ENCODE measurements around the gene KIAA0513.
A peak's percentile ranks its signal among the peaks of the same experiment; 100 is the strongest.

KIAA0513 gene

DNA sequence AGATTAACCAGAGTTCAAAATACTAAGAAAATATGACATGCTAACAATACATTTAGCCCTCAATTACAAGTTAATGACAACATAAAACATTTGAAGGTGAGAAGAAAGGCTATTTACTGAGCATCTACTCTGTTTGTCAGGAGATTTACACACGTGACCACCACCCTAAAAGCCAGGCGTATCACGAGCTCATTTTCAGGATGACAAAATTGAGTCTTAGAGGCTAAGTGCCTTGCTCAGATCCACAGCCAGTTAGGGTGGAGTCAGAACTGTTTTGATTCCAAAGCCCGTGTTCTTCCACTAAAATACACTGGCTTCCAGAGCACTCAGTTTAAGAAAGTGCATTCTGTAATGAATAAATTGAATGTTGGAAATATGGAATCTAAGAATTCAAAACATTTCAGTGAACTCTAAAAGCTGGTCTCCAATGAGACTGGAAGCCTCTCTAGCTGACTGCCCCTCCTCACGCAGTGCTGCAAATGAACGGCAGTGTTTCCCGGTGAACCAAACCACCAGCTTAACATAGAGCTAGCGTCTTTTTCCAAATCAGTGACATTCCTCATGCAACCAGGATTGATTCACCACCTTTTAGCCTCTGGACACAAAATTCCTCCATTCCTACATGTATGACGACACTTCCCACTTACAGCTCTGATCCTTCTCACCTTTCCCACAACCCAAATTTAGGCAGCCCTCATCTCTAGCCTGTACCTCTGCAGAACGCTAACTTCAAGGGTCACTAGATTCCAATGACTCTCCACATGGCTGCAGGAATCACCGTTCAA lies 22.1 kb upstream of the KIAA0513 start:
- no peak for DNase-seq

DNA sequence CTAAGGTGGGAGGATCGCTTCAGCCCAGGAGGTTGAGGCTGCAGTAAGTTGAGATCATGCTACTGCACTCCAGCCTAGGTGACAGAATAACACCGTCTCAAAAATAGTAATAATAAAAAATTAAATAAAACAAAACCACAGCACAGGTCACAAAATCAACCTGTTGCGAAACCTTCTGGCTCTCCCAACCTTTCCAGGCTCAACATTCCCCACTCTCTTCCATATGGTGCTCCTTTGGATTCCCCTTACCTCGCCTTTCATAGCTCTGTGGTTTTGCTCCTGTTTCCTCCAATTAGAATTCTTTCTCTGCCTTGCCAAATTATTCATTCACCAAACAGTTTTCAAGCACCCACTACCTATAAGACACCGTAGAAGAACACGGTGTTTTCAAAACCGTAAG lies 21.0 kb upstream of the KIAA0513 start:
- DNase-seq: no peak

DNA sequence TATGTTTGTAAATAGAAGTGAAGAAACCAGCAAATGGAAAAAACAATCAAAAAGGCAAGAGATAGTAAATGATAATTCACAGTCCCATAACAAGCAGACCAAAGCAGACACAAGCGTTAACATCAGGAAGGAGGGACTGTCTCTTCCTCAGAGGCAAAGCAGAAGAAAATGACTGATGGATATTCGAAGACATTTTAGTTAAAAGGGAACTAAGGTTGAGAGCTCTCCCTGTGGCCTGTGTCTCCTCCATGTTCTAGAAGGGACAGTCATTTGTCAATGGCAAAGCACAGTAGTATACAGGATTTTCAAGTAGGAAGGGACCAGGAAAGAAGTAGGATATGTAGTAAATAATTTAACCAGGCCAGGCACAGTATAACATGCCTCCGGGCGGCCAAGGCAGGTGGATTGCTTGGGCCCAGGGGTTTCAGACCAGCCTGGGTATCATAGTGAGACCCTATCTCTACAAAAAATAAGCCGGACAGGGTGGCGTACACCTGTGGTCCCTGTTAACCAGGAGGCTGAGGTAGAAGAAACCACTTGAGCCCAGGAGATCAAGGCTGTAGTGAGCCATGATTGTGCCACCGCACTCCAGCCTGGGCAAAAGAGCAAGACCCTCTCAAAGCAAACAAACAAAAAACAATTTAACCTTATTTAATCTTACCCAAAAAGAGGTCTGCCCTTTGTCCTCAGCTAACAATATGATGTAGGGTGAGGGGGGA lies 19.9 kb upstream of the KIAA0513 start:
- no peak for DNase-seq

DNA sequence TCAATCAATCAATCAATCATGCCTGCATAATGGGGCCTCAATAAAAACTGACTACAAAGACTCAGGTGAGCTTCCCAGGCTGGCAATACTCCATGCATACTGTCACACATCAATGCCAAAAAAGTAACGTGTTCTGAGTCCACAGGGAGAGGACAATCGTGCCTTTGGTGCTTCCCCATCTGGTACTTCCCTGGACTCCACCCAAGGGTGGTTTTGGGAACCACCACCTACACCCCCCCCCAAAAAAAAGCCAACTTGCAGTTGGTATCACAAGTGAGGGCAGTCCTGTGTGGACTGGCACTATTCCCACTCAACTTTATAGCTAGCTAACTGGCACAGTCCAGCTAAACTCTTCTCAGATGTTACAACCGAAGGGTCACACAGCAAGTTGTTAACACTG lies 19.3 kb upstream of the KIAA0513 start:
- DNase-seq: no peak

DNA sequence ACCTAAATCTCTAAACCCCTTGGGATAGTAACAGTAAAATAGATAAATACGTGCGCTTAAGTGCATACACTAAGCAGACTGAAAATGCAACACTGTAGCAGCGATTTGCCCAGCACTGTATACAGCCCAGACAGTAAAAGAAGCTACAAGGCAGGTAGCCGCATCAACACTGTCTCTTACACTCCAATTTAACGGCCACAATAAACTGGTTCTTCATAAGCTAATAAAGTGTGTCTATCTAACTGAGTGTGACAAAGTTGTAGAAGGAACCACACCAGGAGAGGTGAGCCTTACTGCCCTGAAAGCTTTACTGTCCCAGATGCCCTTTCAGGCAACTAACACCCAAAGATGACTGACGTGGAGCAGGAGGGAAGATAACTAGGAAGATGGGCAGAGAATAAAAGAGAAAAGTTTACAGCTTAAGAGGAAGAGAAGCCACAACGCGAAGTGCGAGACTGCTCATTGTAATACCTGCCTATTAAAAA lies 17.1 kb upstream of the KIAA0513 start:
- DNase-seq: no peak

DNA sequence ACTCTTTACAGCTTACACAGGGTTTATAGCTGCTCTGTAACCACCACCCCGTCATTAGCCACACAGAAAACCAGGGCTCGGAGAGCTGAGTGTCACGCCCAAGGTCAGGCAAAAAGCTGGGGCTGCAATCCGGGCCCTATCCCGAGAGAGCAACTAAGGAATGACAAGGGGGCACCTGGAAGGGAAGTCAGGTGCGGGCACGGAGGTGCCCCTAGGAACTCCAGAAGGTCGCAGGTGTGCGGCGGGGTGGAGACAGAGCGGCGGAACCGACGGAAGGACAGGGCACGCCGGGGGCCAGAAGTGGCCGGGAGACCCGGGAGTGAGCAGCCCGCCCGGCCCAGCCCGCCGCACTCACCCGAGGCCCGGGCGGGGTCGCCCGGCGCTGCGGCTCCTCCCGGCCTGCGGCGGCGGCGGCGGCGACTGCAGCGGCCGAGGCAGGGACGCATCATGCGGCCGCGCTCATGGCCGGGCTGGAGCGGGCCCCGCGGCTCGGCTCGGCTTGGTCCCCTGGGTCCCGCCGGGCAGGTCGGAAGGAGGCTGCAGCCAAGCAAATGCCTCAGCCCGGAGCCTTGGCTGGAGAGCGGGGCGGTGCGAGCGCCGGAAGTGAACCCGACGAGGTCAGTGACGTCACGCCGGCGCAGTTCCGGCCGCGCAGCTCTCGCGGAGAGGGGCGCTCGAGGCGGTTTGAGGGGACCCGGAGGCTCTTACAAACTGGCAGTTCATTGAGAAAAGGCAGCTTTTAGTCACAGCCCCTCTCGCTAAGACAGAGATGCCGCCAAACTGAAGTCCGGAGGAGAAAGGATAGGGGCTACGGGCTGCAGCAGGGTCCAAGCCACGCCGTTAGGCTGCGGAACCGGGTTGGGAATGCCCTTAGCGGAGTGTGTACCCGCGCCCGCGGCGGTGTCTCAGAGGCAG lies 16.4 kb upstream of the KIAA0513 start, which contains the start of gene ZDHHC7:
Gene ZDHHC7 (minus strand): TSS at position 605 of the 915 bp plus-strand sequence. CDS start 20,917 bp downstream, outside the sequence.
- DNase-seq: peak; percentile 58

DNA sequence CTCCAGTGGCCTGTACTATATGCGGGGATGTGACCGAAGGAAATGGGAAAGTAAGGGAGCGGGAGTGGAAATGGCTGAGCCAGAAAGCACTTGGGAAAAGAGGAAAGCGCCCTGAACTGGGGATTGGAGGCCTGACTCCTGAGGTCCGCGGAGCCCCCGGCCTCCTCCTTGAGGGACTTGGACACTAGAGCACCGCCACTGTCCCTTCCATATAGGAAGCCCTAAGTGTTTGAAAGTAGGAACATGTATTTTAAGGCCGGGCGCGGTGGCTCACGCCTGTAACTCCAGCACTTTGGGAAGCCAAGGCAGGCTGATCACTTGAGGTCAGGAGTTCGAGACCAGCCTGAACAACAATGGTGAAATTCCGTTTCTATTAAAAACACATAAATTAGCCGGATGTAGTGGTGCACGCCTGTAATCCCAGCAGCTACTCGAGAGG lies 15.7 kb upstream of the KIAA0513 start:
- no peak for DNase-seq

DNA sequence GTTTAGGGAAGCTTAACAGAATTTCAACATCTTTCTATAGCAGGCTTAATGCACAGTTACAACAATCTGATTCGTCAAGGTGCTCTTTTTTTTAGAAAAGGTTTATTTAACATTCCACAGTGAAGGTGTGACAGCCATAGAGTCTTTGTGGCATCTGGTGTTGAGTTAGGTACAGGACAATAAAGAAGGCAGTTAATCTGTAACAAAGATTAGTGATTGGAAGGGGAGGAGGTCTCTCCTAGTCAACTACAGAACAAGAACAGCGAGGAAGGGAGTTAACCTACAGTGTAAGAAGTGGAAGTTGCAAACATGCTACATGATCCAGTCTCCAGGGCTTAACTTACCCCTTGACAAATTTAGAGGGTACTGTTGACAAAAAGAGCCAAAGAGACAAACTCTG lies 13.3 kb upstream of the KIAA0513 start:
- DNase-seq: no peak

DNA sequence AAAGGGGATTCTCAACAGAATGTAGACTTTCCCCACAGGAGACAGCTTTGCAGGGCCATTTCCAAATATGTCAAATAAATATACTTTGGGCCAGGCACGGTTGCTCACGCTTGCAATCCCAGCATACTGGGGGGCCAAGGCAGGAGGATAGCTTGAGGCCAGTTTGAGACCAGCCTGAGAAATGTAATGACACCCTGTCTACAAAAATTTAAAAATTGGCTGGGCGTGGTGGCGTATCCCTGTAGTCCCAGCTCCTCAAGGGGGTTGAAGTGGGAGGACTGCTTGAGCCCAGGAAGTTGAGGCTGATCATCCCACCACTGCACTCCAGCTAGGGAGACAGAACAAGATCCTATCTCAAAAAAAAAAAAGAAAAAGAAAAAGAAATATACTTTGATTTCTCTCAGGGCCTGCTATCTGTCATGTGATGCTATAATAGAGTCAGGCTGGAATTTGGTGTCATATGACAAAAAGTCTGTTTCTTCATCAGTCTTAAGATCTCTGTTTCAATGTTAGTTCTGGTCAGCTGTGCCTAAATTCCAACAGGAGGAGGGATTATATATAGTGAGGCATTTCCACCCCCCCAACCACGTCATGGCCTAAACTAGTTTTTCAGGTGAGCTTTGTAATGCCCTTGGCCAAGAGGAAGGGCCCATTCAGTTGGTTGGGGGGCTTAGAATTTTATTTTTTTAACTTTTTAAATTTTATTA lies 12.0 kb upstream of the KIAA0513 start:
- no peak for DNase-seq

DNA sequence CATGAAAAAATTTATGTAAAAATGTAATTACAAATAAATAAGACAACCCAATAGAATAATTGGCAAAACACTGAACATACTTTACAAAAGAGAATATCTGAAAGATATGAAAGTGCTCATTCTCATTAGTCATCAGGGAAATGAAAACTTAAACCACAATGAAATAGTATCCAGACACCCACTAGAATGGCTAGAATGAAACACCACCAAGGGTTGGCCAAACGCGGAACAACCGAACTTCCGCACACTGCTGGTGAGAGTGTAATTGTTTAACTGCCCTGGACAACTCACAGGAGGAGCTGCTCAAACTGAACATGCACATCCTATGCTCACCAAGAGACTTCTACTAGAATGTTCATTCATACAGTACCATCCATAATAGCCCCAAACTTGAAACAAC lies 10.4 kb upstream of the KIAA0513 start:
- no peak for DNase-seq

DNA sequence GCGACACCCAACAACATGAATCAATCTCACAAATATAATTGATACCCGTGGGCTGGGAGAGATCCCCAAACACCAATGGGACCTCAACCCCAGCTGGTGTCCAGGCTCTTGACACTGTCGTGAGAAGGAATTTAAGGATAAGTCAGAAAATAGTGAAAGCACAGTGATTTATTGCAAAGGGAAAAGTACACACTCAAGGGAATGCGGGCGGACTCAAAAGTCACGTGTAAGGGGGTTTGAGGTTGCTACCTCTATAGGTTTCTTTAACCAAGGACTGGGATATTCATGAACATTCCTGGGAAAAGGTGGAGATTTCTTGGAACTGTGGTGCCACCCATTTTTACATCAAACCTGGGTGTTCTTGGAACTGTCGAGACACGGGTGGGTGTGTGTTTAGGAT lies 10.0 kb upstream of the KIAA0513 start:
- DNase-seq: no peak

DNA sequence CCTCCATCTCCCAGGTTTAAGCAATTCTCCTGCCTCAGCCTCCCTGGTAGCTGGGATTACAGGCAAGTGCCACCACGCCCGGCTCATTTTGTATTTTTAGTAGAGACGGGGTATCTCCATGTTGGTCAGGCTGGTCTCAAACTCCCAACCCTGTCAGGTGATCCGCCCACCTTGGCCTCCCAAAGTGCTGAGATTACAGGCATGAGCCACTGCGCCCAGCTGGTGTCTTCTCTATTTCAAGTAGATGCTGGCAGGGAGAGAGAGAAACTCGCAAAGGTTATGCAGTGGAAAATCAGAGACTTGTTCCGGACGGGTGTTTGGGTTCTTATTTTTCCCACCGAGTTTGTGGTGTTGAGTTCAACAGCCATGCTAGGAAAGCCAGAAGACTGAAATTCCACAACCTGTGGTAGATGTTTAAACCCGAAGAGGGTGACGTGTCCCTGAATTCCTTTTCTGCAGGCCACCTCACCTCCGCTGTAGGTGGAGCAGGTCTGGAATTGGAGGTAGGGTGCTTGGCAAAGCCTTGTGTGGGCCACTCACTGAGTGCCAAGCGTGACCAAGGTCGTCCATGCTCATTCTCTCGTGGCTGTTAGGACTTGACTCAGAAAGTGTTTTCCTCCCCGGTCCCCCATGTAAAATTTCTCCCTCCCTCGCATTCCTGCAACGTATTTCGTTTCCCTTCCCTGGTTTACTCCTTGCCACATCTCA lies 8.9 kb upstream of the KIAA0513 start:
- no peak for DNase-seq

DNA sequence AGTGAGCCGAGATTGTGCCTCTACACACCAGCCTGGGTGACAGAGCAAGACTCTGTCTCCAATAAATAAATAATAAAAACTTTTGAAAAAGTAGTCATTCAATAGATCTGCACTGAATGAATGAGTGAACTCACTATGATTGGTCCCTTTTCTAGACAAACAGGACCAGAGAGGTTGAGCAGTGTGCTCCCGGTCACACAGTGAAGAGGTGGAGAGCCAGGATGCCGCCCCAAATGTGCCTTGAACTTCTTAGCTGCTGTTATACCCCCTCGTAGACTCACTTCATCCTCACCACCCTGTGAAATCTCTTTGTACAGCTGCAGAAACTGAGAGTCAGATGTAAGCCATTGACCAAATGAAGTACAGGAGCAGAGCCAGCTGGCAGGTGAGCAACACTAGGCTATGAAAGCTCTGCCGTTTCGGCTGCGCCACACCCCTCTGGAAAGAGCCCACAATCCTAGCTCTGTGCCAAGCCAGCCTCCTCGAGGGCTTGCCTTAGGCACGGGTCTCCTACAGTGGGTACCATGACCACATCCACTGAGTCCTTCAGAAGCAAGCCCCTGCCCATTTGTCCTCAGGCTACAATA lies 7.8 kb upstream of the KIAA0513 start:
- peak; percentile 45 for DNase-seq

DNA sequence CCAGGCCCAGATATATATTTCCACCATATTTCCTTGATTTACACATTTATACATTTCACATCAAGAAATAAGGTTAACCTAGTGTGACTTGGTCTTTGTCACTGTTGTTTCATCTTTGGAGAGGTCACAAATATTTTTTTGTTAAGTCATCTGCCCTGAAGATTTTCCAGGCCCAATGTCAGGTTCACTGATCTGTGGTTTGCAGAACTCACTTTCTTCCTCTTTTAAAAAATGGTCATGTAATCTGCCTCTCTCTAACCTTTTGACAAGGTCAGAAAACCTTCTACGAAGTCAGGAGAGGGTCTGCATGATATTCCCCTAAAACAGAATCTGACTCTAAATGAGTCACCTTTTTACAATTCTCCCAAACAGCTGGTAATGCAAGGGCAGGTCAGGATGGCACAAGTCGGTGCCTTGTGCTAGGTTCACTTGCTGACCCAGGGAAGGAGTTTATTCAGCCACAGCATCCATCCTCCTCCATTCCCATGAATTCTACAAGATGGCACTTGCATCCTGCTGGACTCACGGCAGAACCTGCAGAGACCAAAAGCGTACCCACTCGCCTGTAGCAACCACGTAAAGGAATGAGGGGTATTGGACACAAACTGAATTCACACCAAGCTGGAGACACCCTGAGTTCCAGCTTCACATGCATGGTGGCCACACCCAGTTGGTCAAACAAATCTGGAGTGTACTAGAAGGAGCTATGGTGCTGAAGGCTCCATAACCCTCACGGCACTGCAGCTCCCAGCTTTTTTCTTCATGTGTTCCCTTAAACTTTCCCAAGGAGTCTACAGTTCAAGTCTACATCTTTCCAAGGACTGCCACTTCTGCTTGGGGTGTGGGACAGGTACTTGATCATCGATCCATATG lies 1.6 kb upstream of the KIAA0513 start:
- DNase-seq: no peak

DNA sequence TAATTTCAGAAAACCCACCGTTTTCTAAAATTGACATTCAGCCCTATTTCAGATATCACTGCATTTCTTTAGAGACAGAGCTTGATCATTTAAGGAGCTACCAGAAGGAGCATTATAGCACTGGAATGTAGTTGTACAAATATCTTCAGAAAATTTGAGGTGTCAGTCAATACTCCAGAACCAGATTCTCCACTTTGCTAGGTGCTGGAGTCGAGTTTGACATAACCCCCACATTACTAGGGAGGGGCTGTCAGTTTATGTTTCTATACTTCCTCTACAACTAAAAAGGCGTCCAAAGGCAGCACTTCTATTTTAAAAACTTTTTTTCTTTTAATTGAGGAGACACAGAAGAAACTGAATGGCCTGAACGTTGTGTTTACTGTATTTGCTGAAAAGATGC lies 892 bp upstream of the KIAA0513 start:
- no peak for DNase-seq

DNA sequence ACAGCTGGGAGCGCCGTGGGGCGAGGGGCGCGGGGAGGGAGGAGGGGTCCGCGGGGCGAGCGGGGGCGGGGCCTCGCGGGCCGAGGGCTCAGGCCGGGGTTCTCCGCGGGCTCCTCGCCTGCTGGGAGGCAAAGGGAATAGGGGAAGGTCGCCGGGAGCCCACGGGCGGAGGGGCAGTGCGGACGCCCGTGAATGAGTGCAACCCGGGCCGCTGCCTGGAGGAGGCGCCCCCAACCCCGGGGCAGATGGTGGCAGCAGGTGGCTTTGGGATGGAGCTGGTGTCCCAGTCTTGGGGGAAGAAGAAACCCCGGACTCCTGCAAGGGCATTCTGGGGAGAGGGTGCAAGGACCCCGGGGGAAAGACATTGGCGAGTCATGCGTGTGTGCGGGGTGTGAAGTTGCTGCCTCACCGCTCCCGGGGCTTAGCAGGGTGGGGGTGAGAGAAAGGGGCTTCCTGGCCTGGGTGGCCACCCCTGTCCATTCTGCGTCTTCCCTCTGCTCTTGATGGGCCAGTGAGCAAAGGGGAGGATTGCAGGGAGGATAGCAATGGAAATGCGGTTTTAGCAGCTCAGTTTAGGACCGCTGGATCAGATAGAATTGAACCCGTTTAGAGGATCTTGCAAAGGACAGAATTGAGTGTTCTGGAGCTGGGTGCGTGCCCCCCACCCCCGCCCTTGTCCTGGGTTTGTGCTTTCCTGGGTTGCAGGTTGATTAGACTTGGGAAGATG lies 526 bp downstream of the KIAA0513 start:
- no peak for DNase-seq

DNA sequence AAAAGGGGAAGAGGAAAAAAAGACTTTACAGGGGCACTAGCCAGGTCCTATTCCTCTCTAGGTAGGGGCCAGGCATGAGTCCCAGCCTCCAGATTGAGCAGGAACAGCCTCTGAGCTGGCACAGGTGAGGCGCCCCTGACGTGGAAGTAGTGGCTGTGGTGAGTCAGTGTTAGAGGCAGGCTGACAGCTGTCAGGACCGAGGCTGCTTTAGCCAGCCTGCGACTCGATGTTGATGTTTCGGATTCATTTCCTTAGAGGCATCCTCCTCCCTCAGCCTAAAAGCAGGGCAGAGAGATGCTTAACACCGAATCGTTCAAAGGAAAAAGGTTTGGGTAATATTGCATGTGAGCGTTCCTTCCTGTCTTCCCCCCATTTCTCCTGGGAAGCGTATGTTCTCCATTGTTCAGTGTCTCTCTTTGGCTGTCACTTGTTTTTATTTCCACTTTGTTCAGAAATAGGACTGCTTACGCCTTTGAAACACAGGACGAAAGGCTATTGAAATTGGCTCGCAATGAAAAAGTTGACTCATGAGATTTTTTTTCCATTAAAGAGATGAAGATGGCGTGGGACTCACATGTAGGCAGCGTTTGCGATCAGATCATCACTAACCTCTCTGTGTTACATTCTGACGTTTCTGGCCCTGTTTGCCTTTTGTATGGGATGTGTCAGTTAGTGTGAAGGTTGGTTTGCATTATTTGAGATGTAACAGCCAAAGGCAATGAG lies 1.3 kb downstream of the KIAA0513 start:
- DNase-seq: no peak

DNA sequence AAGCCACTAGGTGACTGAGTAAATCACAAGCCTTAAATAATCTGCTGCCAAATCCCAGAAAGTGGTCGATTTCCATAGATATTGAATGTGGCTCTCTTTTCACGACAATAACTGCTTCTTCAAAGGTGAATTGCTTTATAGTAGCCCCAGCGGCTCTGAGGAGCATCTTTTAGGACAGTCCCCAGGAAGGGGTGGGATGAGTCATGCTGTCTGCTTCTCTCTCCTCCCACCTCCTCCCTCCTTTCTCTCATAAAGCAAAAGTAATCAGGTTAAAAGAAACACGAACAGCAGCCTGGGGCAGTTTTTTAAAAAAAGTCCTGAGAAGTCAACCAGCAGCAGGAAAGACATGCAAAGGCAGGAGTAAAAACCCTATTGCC lies 1.8 kb downstream of the KIAA0513 start:
- DNase-seq: no peak

DNA sequence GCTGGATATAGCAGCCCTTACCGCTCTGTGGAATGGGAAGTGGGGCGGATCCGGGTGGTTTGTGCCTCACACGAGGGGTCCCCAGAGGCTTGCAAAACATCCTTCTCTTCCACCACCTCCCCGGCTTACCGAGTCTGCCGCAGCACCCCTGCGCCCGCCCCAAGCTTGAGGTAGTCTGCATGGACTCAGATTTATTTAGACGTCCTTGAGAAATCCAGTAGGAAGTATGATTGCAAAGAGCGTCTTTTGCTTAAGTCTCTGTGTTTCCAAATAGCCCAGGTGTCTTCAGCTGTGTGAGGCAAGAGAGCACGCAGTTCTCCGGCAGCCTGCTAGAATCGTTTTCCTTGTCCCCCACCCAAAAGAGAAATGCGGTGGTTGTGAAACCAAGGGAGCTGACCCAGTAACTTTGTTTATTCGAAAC lies 2.4 kb downstream of the KIAA0513 start:
- DNase-seq: no peak

Data from NCI-H1105 treated with DMSO at 0.1 percent for 48 hours (cell line).